ENCODE results near the gene VPS51. TPM values are rescaled to one million over a fixed set of nuclear protein-coding genes. Genes with fewer than 3 reads are reported as not detected.

VPS51 gene
- total and polyA plus RNA-seq, 2 of the 13 experiments (the other 11 are each of a cell fraction or from before 2014, with no cell fraction given) = 76.3 to 90.6 TPM

- peak; percentile 95 for TF ChIP-seq ZGPAT (CRISPR knock-in tag; IDR thresholded peaks at IDR 0.05)
- 0 out of 2 replicates have a peak, but pooled peaks have one; percentile 53 for TF ChIP-seq MIER2 (CRISPR knock-in tag; IDR thresholded peaks at IDR 0.05)
- TF ChIP-seq SMAD9 (CRISPR knock-in tag; IDR thresholded peaks at IDR 0.05) = peak; percentile 58; the same call in 1 of the 2 replicates
- no peak; the same call in 1 of the 2 replicates for TF ChIP-seq GFI1 (CRISPR knock-in tag; IDR thresholded peaks at IDR 0.05; ENCODE audit: borderline replicate concordance)
- no peak for TF ChIP-seq SMYD3 (CRISPR knock-in tag; IDR thresholded peaks at IDR 0.05)
- TF ChIP-seq NR2F1 (CRISPR knock-in tag; IDR thresholded peaks at IDR 0.05) = no peak
- peak; percentile 64; the same call in 1 of the 2 replicates for TF ChIP-seq ZFP36L1 (CRISPR knock-in tag; IDR thresholded peaks at IDR 0.05)
- TF ChIP-seq ISX (CRISPR knock-in tag; conservative IDR thresholded peaks at IDR 0.05) = no peak
- TF ChIP-seq FOXA1 (IDR thresholded peaks at IDR 0.05) = no peak
- TF ChIP-seq FOXA1 (CRISPR knock-in tag; IDR thresholded peaks at IDR 0.05) = 0 out of 2 replicates have a peak, but pooled peaks have one; percentile 5
- TF ChIP-seq ZHX2 (IDR thresholded peaks at IDR 0.05; ENCODE audit: low read depth) = peak; percentile 92
- TF ChIP-seq ZHX2 (CRISPR knock-in tag; IDR thresholded peaks at IDR 0.05; ENCODE audit: borderline replicate concordance) = no peak
- peak; percentile 99; the same call in 1 of the 2 replicates for TF ChIP-seq ZNF713 (CRISPR knock-in tag; IDR thresholded peaks at IDR 0.05)
- peak; percentile 67; the same call in 1 of the 2 replicates for TF ChIP-seq HMGXB3 (CRISPR knock-in tag; IDR thresholded peaks at IDR 0.05; ENCODE audit: borderline replicate concordance)
- peak; percentile 56; the same call in 1 of the 2 replicates for TF ChIP-seq ZSCAN9 (CRISPR knock-in tag; IDR thresholded peaks at IDR 0.05; ENCODE audit: borderline replicate concordance)
- peak; percentile 53; the same call in 1 of the 2 replicates for TF ChIP-seq ZNF672 (CRISPR knock-in tag; IDR thresholded peaks at IDR 0.05)
- TF ChIP-seq ZNF431 (CRISPR knock-in tag; IDR thresholded peaks at IDR 0.05; ENCODE audit: borderline replicate concordance, low read depth) = peak; percentile 77; the same call in 1 of the 2 replicates
- peak; percentile 94 for TF ChIP-seq SIN3A (IDR thresholded peaks at IDR 0.05; ENCODE audit: borderline replicate concordance, low read depth, low read length)
Observed at GRCh38 chr11:65083834-65084597, 12.0 kb upstream of the VPS51 start, which contains the start of the genes CDCA5 and ZFPL1 (continued).
